Upper lobe of right lung (tissue), 1 donor: ENCODE measurements around the gene ZNF570. TPM values are rescaled to one million over a fixed set of nuclear protein-coding genes. Genes with fewer than 3 reads are reported as not detected.

ENCODE experiments used
- ATAC-seq: fragments of 200-7000 bp; cut with Tn5 transposase; one replicate; pipeline ENCODE4 v1.9.1; 2020; ENCODE audit warnings: mild to moderate bottlenecking, moderate library complexity
- DNase-seq: peaks from one replicate; pipeline ENCODE4 v3.0.0-alpha.2; 2020
- H3K27ac ChIP-seq: fragments of 200-600 bp; one replicate; pipeline ENCODE4 v1.8.0; 2022
- H3K27me3 ChIP-seq: fragments of 200-600 bp; one replicate; pipeline ENCODE4 v1.8.0; 2022; ENCODE audit warnings: mild to moderate bottlenecking
- H3K36me3 ChIP-seq: fragments of 200-600 bp; one replicate; pipeline ENCODE4 v1.8.0; 2022
- H3K4me1 ChIP-seq: fragments of 200-600 bp; one replicate; pipeline ENCODE4 v1.8.0; 2022
- H3K4me3 ChIP-seq: fragments of 200-600 bp; one replicate; pipeline ENCODE4 v1.8.0; 2022; ENCODE audit warnings: mild to moderate bottlenecking
- H3K9me3 ChIP-seq: fragments of 200-600 bp; one replicate; pipeline ENCODE4 v1.8.0; 2022
- CTCF ChIP-seq: fragments of 200-600 bp; IDR thresholded peaks from one replicate; pipeline ENCODE4 v1.8.0; 2022; ENCODE audit warnings: antibody characterized with exemption
- intact Hi-C: fragments of 100-400 bp; cut with DNase I; formaldehyde crosslinking; loops from one replicate; pipeline ENCODE4 v1.11.0; 2022
- long read RNA-seq: library from polyadenylated mRNA; unstranded; transcript quantifications from one replicate; pipeline ENCODE4 v2.0.0, GENCODE V29; 2021
- total RNA-seq: library from RNA; stranded (reverse); fragmentation: NEBNext Ultra II Directional; extraction: Animal tissue kit (Norgen Biotek cat#: 25700); gene quantifications from one replicate; pipeline ENCODE4 v1.2.1, GENCODE V29; 2021
- donor health status: DM: no; HTN: yes; CAD: no; lungs with severe emphysema.

ZNF570 gene
- 4.4 TPM for total RNA-seq
- long read RNA-seq, result 0 reads

- peak within 1 kb of the TSS; percentile 85 for H3K4me3 ChIP-seq
- H3K9me3 ChIP-seq, result no peaks in the 10 kb centered on the region
- TF ChIP-seq CTCF, result no peak
- intact Hi-C loops, result no loop called here
- ATAC-seq, result peak; percentile 91
- peak; percentile 95 for DNase-seq
- H3K27me3 ChIP-seq, result no peaks in the 10 kb centered on the region
- H3K27ac ChIP-seq, result peak within 1 kb of the TSS; percentile 93
- peaks cover under 1% of the 10 kb centered on the region for H3K36me3 ChIP-seq
- H3K4me1 ChIP-seq, result peaks cover 21% of the 10 kb centered on the region
Measured at GRCh38 chr19:37468961-37469777, at the start of gene ZNF570. ZNF570 (plus strand) TSS chr19:37469356; CDS start chr19:37470355, 999 bp downstream.

GRCh38 chr19:37452500-37453245 is 16.5 kb upstream of the ZNF570 start:
- Histone ChIP-seq H3K9me3 (peaks cover 90% of the 10 kb centered on the region), H3K4me3 (no peak overlapping the region), H3K36me3 (peaks cover under 1% of the 10 kb centered on the region), H3K4me1 (no peaks in the 10 kb centered on the region), H3K27me3 (no peaks in the 10 kb centered on the region), H3K27ac (no peak overlapping the region)
- no peak for TF ChIP-seq CTCF
- ATAC-seq (no peak), DNase-seq (no peak)
- intact Hi-C loops, result no loop called here

- peaks cover 21% of the 10 kb centered on the region for H3K4me1 ChIP-seq
- peaks cover 6% of the 10 kb centered on the region for H3K36me3 ChIP-seq
- intact Hi-C loops, result no loop called here
- no peak for ATAC-seq
- H3K27ac ChIP-seq, result peak overlapping the region; percentile 85
- H3K27me3 ChIP-seq, result no peaks in the 10 kb centered on the region
- peaks cover 21% of the 10 kb centered on the region for H3K9me3 ChIP-seq
- DNase-seq, result no peak
- no peak for TF ChIP-seq CTCF
- peak overlapping the region; percentile 84 for H3K4me3 ChIP-seq
Measured at GRCh38 chr19:37466277-37466797, 2.8 kb upstream of the ZNF570 start.

- intact Hi-C loops, result no loop called here
- peak; percentile 89 for ATAC-seq
Measured at GRCh38 chr19:37466798-37467607, 2.2 kb upstream of the ZNF570 start, which contains the start of gene ZNF569. ZNF569 (minus strand) TSS chr19:37467444; CDS start chr19:37444921, 22,523 bp downstream.

More at GRCh38 chr19:37466798-37467607, 2.2 kb upstream of the ZNF570 start, which contains the start of gene ZNF569:
- Histone ChIP-seq H3K9me3 (peaks cover 14% of the 10 kb centered on the region), H3K36me3 (peaks cover 5% of the 10 kb centered on the region), H3K4me1 (peaks cover 21% of the 10 kb centered on the region), H3K4me3 (peak within 1 kb of the TSS; percentile 85), H3K27ac (peak within 1 kb of the TSS; percentile 93), H3K27me3 (no peaks in the 10 kb centered on the region)
- no peak for TF ChIP-seq CTCF
- peak; percentile 94 for DNase-seq
